HepG2 (cell line): ENCODE measurements around the gene GPBAR1. TPM values are rescaled to one million over a fixed set of nuclear protein-coding genes. Genes with fewer than 3 reads are reported as not detected.

Experiments
- FUBP1 ChIP-seq: sonication (generic); formaldehyde crosslinking; IDR thresholded peaks from 2 replicates; pipeline ENCODE4 v1.5.1; 2020; ENCODE audit warnings: missing genetic modification reagents, mild to moderate bottlenecking, borderline replicate concordance
- HNRNPK ChIP-seq: fragments of 200-400 bp; formaldehyde crosslinking; IDR thresholded peaks from 2 replicates; pipeline ENCODE4 v1.6.1; 2018; ENCODE audit warnings: low read length, low read depth, moderate library complexity, mild to moderate bottlenecking; ENCODE audit not compliant: poor library complexity, severe bottlenecking
- RERE ChIP-seq: IDR thresholded peaks from 2 replicates; pipeline ENCODE4 v1.6.1; 2016; ENCODE audit warnings: low read depth, missing genetic modification reagents, missing compliant biosample characterization
- SNAI1 ChIP-seq: sonication (generic); formaldehyde crosslinking; IDR thresholded peaks from 2 replicates; pipeline ENCODE4 v1.5.0; 2020; ENCODE audit warnings: mild to moderate bottlenecking, missing genetic modification reagents, borderline replicate concordance
- TCF7 ChIP-seq: sonication (generic); IDR thresholded peaks from 2 replicates; pipeline ENCODE4 v1.6.1; 2016; ENCODE audit warnings: antibody characterized with exemption, low read depth
- ZNF234 ChIP-seq: sonication (generic); formaldehyde crosslinking; conservative IDR thresholded peaks from 2 replicates; pipeline ENCODE4 v1.5.1; 2020; ENCODE audit warnings: mild to moderate bottlenecking, missing genetic modification reagents
- ZNF331 ChIP-seq: sonication (generic); formaldehyde crosslinking; IDR thresholded peaks from 2 replicates; pipeline ENCODE4 v1.4.0; 2020; ENCODE audit warnings: missing genetic modification reagents
- ZNF550 ChIP-seq: sonication (generic); formaldehyde crosslinking; IDR thresholded peaks from 2 replicates; pipeline ENCODE4 v1.4.0; 2020; ENCODE audit warnings: mild to moderate bottlenecking, missing genetic modification reagents, borderline replicate concordance
- ZXDC ChIP-seq: sonication (generic); formaldehyde crosslinking; IDR thresholded peaks from 2 replicates; pipeline ENCODE4 v1.5.0; 2020; ENCODE audit warnings: mild to moderate bottlenecking, missing genetic modification reagents
- polyA plus RNA-seq, 8 experiments: library from polyadenylated mRNA; depleted of rRNA in 3 of 8; stranded (reverse) in 7 of 8; unstranded in 1 of 8; fragments of >200 nt; fragmentation: Illumina TruSeq in 4 of 8; extraction: Trizol in 4 of 8; gene quantifications; 2 replicates each; pipeline versions ENCODE4 v1.2.1 to v1.2.3, GENCODE V29; 2011 to 2016; ENCODE audit warnings: low read depth in 4 of 8, missing spikeins in 1 of 8, mixed read lengths in 1 of 8; ENCODE audit not compliant: insufficient read depth in 1 of 8
- total RNA-seq, 5 experiments: library from RNA; depleted of rRNA; stranded (reverse); fragments of >200 nt; fragmentation: Illumina TruSeq; extraction: Trizol; gene quantifications; 2 replicates each; pipeline ENCODE4 v1.2.3, GENCODE V29; 2016; ENCODE audit warnings: low read depth in 1 of 5

Gene GPBAR1
- total and polyA plus RNA-seq, 2 of the 13 experiments (the other 11 are each of a cell fraction or from before 2014, with no cell fraction given): 0.05 to 0.09 TPM

GRCh38 chr2:218217360-218218267, 43.2 kb upstream of the GPBAR1 start (continued):
- no peak for TF ChIP-seq TCF7
- TF ChIP-seq FUBP1: no peak
- TF ChIP-seq SNAI1: no peak
- no peak for TF ChIP-seq ZNF331
- TF ChIP-seq ZNF234 (CRISPR knock-in tag): no peak
- TF ChIP-seq ZNF550 (CRISPR knock-in tag): no peak
- TF ChIP-seq HNRNPK: peak; percentile 82
- no peak; the same call in 1 of the 2 replicates for TF ChIP-seq ZXDC (CRISPR knock-in tag)
- no peak for TF ChIP-seq RERE (CRISPR knock-in tag)
